HUES64 (cell line): ENCODE results near the gene SCAF4.
"Not testable (repeated sequence)": the region's sequence is repeated elsewhere in the genome, so short reads cannot be mapped to it uniquely, and the experiment has no call there.

ENCODE experiments used
- H3K27ac ChIP-seq: 2 replicates; pipeline ENCODE4 v1.7.0; 2013; ENCODE audit warnings: low read depth, low read length, inconsistent platforms
- H3K27me3 ChIP-seq: 2 replicates; pipeline ENCODE4 v1.6.1; 2013; ENCODE audit warnings: mild to moderate bottlenecking, low read length; ENCODE audit not compliant: insufficient read depth
- H3K36me3 ChIP-seq: 2 replicates; pipeline ENCODE4 v1.6.1; 2013; ENCODE audit warnings: mild to moderate bottlenecking, low read length; ENCODE audit not compliant: insufficient read depth
- H3K4me1 ChIP-seq: 2 replicates; pipeline ENCODE4 v1.6.1; 2013; ENCODE audit warnings: mild to moderate bottlenecking, low read length, moderate library complexity; ENCODE audit not compliant: insufficient read depth
- H3K4me3 ChIP-seq: 2 replicates; pipeline ENCODE4 v1.5.1; 2013; ENCODE audit warnings: mild to moderate bottlenecking, low read length, moderate library complexity
- H3K9ac ChIP-seq: 2 replicates; pipeline ENCODE4 v1.6.1; 2013; ENCODE audit warnings: mild to moderate bottlenecking, low read depth, low read length
- H3K9me3 ChIP-seq: 2 replicates; pipeline ENCODE4 v1.6.1; 2013; ENCODE audit warnings: low read depth, low read length; ENCODE audit not compliant: insufficient read depth
- WGBS: fragments of 150-250, 120-280 bp; methylation state at CpG from one replicate; pipeline ENCODE4 v1.1.7; 2013; ENCODE audit warnings: missing lambda C conversion rate; 5-methylcytosine and 5-hydroxymethylcytosine counted together

The SCAF4 gene

DNA sequence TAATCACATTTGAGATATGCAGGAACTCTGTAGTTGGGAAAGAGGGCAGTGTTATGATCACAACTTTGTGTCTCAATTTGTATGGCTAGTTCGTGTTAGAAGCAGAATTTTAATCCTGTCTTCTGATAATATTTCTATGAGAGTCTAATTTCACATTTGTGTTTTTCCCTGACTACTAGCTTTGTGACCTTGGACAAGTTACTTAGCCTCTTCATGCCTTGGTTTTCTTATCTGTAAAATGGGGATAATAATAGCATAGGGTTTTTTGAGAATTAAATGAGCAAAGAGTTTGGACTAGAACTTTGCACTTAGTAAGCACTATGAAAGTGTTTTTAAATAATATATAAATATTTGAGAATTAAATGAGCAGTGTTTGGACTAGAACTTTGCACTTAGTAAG is 24.9 kb upstream of the SCAF4 start:
- H3K4me1 ChIP-seq = peaks cover 14% of the 10 kb centered on the region
- WGBS = 94% methylated on average over 1 of the region's 1 CpG
- no peak overlapping the region for H3K27ac ChIP-seq
- no peak overlapping the region for H3K4me3 ChIP-seq
- no peak overlapping the region for H3K9ac ChIP-seq
- H3K9me3 ChIP-seq = no peaks in the 10 kb centered on the region
- H3K36me3 ChIP-seq = no peaks in the 10 kb centered on the region
- H3K27me3 ChIP-seq = no peaks in the 10 kb centered on the region

DNA sequence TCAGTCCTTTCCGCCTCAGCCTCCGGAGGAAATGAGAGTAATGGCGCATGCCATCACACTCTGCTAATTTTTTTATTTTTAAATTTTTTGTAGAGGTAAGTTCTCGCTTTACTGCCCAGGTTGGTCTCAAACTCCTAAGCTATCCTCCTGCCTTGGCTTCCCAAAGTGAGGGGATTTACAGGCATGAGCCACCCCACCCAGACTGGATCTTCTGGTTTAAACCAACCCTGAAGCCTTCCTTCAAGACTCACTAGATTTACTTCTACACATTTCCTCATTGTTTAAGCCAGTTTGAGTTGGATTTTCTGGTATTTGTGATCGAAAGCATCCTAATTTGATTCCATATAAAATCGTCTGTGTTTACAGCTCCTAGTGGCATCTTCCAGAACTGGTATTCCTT is 23.1 kb upstream of the SCAF4 start:
- H3K9me3 ChIP-seq = no peaks in the 10 kb centered on the region
- H3K4me1 ChIP-seq = peaks cover 14% of the 10 kb centered on the region
- H3K27ac ChIP-seq = no peak overlapping the region
- no peaks in the 10 kb centered on the region for H3K36me3 ChIP-seq
- H3K27me3 ChIP-seq = no peaks in the 10 kb centered on the region
- H3K4me3 ChIP-seq = no peak overlapping the region
- no peak overlapping the region for H3K9ac ChIP-seq
- WGBS = 99% methylated on average over 6 of the region's 6 CpGs

DNA sequence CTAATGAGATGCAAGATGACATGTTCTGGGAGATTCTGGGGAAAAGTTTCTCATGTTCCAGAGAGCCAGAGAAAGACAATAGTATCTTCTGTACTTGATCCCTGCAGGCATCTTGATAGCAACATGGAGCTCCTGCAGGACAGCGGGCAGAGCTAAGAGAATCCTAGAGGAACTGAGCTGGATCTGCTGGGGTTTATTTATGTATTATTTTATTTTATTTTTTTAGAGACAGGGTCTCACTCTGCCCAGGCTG is 22.7 kb upstream of the SCAF4 start:
- WGBS = 96% methylated on average over 1 of the region's 1 CpG
- H3K36me3 ChIP-seq = no peaks in the 10 kb centered on the region
- H3K27ac ChIP-seq = peak overlapping the region; percentile 4; the same call in 1 of the 2 replicates
- H3K4me3 ChIP-seq = no peak overlapping the region
- H3K9ac ChIP-seq = no peak overlapping the region
- peaks cover 14% of the 10 kb centered on the region for H3K4me1 ChIP-seq
- H3K27me3 ChIP-seq = no peaks in the 10 kb centered on the region
- H3K9me3 ChIP-seq = no peaks in the 10 kb centered on the region

DNA sequence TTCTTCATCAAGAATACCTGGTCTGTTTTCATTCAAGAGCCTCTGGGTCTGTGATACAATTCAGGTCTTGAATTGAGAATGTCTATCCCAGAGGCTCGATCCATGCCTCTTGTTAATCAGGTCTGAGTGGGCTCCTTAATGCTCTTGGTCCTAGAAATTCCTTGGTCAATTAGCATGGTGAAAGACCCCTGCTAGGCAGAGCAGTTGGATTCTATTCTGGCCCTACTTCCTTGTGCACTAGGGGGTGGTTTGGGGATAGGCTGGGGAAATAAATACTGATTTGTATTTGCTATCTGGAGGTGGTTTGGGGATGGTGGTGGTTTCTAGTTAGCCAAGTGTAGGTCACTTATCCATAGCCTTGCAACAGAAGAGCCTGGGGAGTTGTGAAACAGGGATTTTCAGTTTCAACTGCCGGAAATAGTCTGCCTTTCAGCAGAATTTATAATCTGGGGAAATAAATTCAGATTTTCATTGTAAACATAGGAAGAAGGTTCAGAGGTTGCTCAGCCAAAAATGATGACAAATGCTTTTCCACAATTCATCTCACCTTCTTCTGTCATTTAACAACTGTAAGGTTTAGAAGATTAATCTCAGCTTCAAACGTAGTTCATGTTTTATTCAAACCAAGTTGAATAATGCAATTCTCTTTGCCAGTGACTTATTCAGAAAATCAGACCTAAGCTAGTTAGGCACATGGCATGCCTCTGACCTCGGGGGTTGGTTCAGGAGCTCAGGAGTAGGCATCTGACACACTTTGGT is 22.2 kb upstream of the SCAF4 start:
- 62% methylated on average over 4 of the region's 4 CpGs for WGBS
- H3K9ac ChIP-seq = no peak overlapping the region
- H3K27ac ChIP-seq = peak overlapping the region; percentile 4; the same call in 1 of the 2 replicates
- peaks cover 14% of the 10 kb centered on the region for H3K4me1 ChIP-seq
- H3K9me3 ChIP-seq = no peaks in the 10 kb centered on the region
- no peaks in the 10 kb centered on the region for H3K27me3 ChIP-seq
- H3K36me3 ChIP-seq = no peaks in the 10 kb centered on the region
- no peak overlapping the region for H3K4me3 ChIP-seq

DNA sequence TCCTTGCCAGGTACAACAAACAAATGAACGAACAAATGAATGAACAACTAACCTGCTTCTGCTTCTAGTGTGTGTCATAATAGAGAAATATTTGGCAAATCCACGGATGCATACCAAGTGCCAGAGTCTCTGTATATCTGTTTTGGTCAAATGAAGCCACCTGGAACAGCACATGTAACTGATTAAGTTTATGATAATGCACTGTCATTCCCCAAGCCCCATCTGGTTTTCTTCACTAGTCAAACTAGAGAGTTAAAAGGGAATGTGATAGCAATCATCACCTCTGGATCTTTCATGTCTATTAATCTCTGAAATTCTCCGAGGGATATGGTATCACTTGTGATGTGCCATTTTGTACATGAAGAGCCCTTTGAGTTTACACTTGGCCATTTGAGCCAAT is 21.0 kb upstream of the SCAF4 start:
- Histone ChIP-seq H3K36me3 (no peaks in the 10 kb centered on the region), H3K27ac (no peak overlapping the region), H3K4me1 (peaks cover 14% of the 10 kb centered on the region), H3K9me3 (no peaks in the 10 kb centered on the region), H3K4me3 (no peak overlapping the region), H3K27me3 (no peaks in the 10 kb centered on the region), H3K9ac (no peak overlapping the region)
- 97% methylated on average over 3 of the region's 3 CpGs for WGBS

DNA sequence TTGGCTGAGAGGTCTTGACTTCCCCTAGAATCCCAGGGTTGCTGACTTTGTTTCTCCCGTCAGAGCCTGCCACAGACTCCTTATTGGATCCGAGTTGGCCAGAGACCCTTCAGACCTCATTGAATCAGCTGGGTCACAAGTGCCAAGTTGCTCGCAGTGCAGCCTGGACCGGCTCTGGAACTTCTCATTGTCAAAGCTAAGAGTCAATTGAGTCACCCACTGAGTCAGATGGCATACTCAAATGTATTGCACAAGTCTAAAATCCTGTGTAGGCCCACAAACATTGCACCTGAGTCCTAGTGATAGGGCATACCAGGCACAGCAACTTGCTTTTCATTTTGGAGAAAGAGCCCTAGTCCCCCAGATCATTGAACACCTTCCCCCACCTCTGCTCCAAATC is 20.4 kb upstream of the SCAF4 start:
- Histone ChIP-seq H3K4me1 (peaks cover 14% of the 10 kb centered on the region), H3K27ac (no peak overlapping the region), H3K9ac (no peak overlapping the region), H3K27me3 (no peaks in the 10 kb centered on the region), H3K36me3 (no peaks in the 10 kb centered on the region), H3K9me3 (no peaks in the 10 kb centered on the region), H3K4me3 (no peak overlapping the region)
- WGBS = 96% methylated on average over 4 of the region's 4 CpGs

DNA sequence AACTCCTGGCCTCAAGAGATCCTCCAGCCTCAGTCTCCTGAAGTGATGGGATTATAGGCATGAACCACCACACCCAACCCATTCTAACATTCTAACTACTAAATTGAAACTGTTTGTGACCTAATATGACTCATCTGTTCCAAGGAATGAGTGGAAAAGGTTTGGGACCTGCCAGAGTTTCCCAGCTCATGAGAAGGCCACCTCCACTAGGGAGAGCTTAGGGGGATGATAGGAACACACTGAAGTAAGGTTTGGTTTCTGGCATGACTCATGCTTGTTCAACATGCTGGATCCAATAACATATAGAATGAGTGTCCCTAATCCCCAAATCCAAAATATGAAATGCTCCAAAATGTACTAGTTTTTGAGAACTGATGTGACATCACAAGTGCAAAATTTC is 18.9 kb upstream of the SCAF4 start:
- H3K9me3 ChIP-seq = no peaks in the 10 kb centered on the region
- no peak overlapping the region for H3K9ac ChIP-seq
- no peak overlapping the region for H3K4me3 ChIP-seq
- no peaks in the 10 kb centered on the region for H3K27me3 ChIP-seq
- H3K27ac ChIP-seq = no peak overlapping the region
- H3K4me1 ChIP-seq = peaks cover 14% of the 10 kb centered on the region
- H3K36me3 ChIP-seq = no peaks in the 10 kb centered on the region

DNA sequence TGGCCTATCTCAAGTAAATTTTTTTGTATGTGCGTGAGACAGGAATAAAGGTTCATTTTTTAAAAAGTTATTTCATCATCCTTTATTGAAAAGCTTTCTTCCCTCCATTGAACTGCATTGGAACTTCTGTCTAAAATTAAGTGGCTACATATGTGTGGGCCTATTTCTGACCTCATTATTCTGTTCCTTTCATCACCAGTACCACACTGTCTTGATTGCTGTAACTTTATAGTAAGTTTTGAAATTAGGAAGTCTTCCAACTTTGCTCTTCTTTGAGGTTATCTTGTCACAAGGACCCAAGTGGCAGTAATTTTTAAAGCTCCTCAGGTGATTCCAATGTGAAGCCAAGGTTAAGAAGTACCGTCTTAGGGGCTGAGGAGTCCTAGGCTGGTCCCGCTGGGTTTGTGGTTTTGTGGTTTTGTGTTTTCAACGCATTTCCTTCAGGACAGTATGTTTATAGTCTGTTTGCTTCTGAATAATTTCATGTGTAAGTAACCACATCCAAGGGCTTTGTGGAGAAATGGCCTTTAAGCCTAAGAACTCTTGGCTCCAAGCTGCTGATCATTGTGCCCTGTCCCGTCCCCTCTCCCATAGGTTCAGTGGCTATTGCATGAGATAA is 12.4 kb upstream of the SCAF4 start:
- 94% methylated on average over 5 of the region's 5 CpGs for WGBS
- no peak overlapping the region for H3K4me3 ChIP-seq
- no peak overlapping the region for H3K9ac ChIP-seq
- H3K36me3 ChIP-seq = no peaks in the 10 kb centered on the region
- H3K4me1 ChIP-seq = no peaks in the 10 kb centered on the region
- H3K27ac ChIP-seq = no peak overlapping the region
- no peaks in the 10 kb centered on the region for H3K9me3 ChIP-seq
- no peaks in the 10 kb centered on the region for H3K27me3 ChIP-seq

DNA sequence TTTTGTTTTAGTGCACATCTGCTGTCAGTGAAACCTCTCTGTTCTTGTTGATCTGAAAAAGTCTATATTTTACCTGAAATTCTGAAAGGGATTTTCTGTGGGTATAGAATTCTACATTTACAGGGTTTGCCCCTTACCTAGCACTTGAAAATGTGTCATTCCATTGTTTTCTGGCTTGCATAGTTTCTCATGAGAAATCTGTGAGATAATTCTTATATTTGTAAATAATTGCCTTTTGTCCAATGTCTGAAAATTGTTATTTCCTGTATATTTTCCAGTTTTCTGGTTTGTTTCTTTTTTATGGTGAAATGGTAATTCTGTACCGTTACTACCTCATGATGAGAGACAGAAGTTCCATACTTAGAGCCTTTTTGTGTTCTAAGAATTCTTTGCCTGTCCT is 11.8 kb upstream of the SCAF4 start:
- no peaks in the 10 kb centered on the region for H3K27me3 ChIP-seq
- H3K4me1 ChIP-seq = no peaks in the 10 kb centered on the region
- no peaks in the 10 kb centered on the region for H3K36me3 ChIP-seq
- H3K27ac ChIP-seq = no peak overlapping the region
- H3K9ac ChIP-seq = no peak overlapping the region
- WGBS = 88% methylated on average over 1 of the region's 1 CpG
- H3K9me3 ChIP-seq = no peaks in the 10 kb centered on the region
- H3K4me3 ChIP-seq = no peak overlapping the region

DNA sequence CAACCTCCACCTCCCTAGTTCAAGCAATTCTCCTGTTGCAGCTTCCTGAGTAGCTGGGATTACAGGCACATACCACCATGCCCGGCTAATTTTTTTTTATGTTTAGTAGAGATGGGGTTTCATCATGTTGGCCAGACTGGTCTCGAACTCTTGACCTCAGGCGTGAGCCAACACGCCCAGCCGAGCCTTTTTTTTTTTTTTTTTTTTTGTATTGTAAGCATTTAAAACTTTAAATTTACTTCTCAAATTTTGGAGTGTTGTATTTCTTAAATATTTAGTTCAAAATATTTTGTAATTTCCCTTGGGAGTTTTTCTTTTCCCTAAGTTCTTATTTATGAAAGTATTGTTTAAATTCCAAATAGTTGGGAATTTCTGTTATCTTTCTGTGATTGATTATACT is 9.2 kb upstream of the SCAF4 start:
- no peak overlapping the region for H3K9ac ChIP-seq
- no peak overlapping the region for H3K4me3 ChIP-seq
- no peaks in the 10 kb centered on the region for H3K36me3 ChIP-seq
- no peaks in the 10 kb centered on the region for H3K4me1 ChIP-seq
- WGBS = 94% methylated on average over 2 of the region's 5 CpGs
- no peaks in the 10 kb centered on the region for H3K9me3 ChIP-seq
- no peaks in the 10 kb centered on the region for H3K27me3 ChIP-seq
- no peak overlapping the region for H3K27ac ChIP-seq

DNA sequence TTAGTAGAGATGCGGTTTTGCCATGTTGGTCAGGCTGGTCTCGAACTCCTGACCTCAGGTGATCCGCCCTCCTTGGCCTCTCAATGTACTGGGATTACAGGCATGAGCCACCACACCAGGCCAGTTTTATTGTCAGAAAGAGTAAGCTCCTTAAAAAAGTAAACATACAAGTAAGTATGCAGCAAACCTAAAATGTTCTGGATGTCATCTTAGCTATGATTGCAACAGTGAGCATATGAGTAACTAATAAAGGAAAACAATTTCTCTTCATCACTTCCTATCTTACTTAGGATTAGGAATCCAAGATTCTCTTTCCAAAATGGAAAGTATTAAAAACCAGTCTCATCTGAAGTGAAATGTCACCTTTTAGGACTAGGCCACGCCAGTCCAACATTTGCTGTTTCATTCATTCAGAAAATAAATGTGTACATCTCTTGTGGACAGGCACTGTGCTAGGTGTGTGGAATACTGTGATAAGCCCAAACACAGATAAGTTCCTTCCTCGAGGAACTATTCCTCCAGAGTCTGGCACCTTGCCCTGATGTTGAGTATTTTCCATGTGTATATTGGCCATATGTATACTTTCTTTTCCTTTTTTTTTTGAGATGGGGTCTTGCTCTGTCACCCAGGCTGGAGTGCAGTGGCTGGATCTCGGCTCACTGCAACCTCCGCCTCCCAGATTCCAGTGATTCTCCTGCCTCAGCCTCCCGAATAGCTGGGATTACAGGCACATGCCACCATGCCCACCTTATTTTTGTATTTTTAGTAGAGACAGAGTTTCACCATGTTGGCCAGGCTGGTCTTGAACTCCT is 5.9 kb upstream of the SCAF4 start:
- not testable (repeated sequence) for H3K9ac ChIP-seq, H3K27ac ChIP-seq, H3K27me3 ChIP-seq, H3K4me3 ChIP-seq, H3K9me3 ChIP-seq, H3K36me3 ChIP-seq, H3K4me1 ChIP-seq
- WGBS = 93% methylated on average over 7 of the region's 8 CpGs
